Lower lobe of right lung (tissue), 2 donors: ENCODE data around the gene CCR3. TPM values are rescaled to one million over a fixed set of nuclear protein-coding genes. Genes with fewer than 3 reads are reported as not detected.

ENCODE experiments used
- ATAC-seq, 2 donors: fragments of 200-7000 bp; cut with Tn5 transposase; one replicate each; pipeline ENCODE4 v1.9.1; 2020 to 2022; ENCODE audit warnings: mild to moderate bottlenecking in 2 of 2, moderate library complexity in 2 of 2
- DNase-seq: peaks from one replicate; pipeline ENCODE4 v3.0.0-alpha.2; 2020
- H3K27ac ChIP-seq: fragments of 200-600 bp; one replicate; pipeline ENCODE4 v1.8.0; 2022
- H3K27me3 ChIP-seq: fragments of 200-600 bp; one replicate; pipeline ENCODE4 v1.8.0; 2022; ENCODE audit warnings: low read depth
- H3K36me3 ChIP-seq: fragments of 200-600 bp; one replicate; pipeline ENCODE4 v1.8.0; 2022; ENCODE audit warnings: mild to moderate bottlenecking
- H3K4me1 ChIP-seq: fragments of 200-600 bp; one replicate; pipeline ENCODE4 v1.8.0; 2022
- H3K4me3 ChIP-seq: fragments of 200-600 bp; one replicate; pipeline ENCODE4 v1.8.0; 2022; ENCODE audit warnings: mild to moderate bottlenecking
- H3K9me3 ChIP-seq: fragments of 200-600 bp; one replicate; pipeline ENCODE4 v1.8.0; 2022
- CTCF ChIP-seq: fragments of 200-600 bp; IDR thresholded peaks from one replicate; pipeline ENCODE4 v1.8.0; 2022; ENCODE audit warnings: antibody characterized with exemption, mild to moderate bottlenecking
- intact Hi-C: fragments of 100-400 bp; cut with DNase I; formaldehyde crosslinking; loops from one replicate; pipeline ENCODE4 v1.11.0; 2022
- total RNA-seq: library from RNA; stranded (reverse); fragmentation: NEBNext Ultra II Directional; extraction: Animal tissue kit (Norgen Biotek cat#: 25700); gene quantifications from one replicate; pipeline ENCODE4 v1.2.1, GENCODE V29; 2021
- donor health status: DM: no; HTN: yes; CAD: no; lungs with severe emphysema.

The CCR3 gene
- total RNA-seq, 1 donor from 2014 or later = not detected

DNA sequence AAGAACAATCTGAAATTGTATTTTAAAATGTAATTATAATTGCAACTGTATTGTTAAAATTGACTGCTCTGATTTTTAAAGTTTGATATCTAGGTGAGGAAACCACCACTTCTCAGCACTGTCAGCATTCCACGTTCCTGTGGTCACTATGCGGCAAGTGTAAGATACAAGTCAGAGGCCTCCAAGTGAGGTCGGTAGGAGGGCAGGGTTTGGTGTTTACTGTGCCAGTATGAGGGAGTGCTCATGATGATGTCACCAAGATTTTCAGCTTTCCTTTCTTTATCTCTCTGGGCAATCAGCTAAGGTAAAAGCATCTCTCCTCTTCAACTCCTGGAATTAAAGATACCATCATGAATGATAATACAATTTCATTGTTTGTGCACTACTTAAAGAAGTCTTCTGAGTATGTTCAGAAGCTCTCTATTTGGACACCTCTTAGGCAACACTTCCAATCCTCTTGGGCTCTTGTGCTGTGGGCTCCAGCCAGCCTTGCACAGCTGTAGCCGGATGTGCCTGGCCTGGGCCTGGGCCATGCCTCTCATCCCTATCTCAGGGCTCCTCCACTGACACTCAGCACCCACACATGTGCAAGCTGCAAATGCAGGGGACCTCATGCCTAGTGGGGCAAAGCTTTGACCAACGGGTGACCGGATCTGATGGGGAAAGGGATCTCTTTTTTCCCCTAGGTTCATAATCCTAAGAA, 42.9 kb downstream of the CCR3 start:
- Histone ChIP-seq H3K36me3 (no peaks in the 10 kb centered on the region), H3K9me3 (no peaks in the 10 kb centered on the region), H3K4me1 (peaks cover 26% of the 10 kb centered on the region), H3K4me3 (no peak overlapping the region), H3K27ac (no peak overlapping the region), H3K27me3 (no peaks in the 10 kb centered on the region)
- ATAC-seq (peak; percentile 49 to 56), DNase-seq (no peak)
- intact Hi-C loops = loop anchor here (10.0 kb wide), 1 partner anchor 80 kb away; no protein-coding TSS in a partner anchor
- no peak for TF ChIP-seq CTCF

- Histone ChIP-seq H3K4me3 (no peak overlapping the region), H3K27me3 (no peaks in the 10 kb centered on the region), H3K4me1 (peaks cover 20% of the 10 kb centered on the region), H3K9me3 (no peaks in the 10 kb centered on the region), H3K27ac (no peak overlapping the region), H3K36me3 (no peaks in the 10 kb centered on the region)
- ATAC-seq = no peak
- intact Hi-C loops = loop anchor here (10.0 kb wide), 1 partner anchor 79 kb away; no protein-coding TSS in a partner anchor
- no peak for DNase-seq
- no peak for TF ChIP-seq CTCF
Measured at GRCh38 chr3:46285931-46286619, 43.8 kb downstream of the CCR3 start.

GRCh38 chr3:46286947-46287565, 44.8 kb downstream of the CCR3 start:
- H3K27me3 ChIP-seq = no peaks in the 10 kb centered on the region
- intact Hi-C loops = loop anchor here (10.0 kb wide), 1 partner anchor 78 kb away; no protein-coding TSS in a partner anchor
- no peak for DNase-seq
- H3K9me3 ChIP-seq = no peaks in the 10 kb centered on the region
- H3K4me3 ChIP-seq = no peak overlapping the region
- ATAC-seq = no peak
- no peaks in the 10 kb centered on the region for H3K36me3 ChIP-seq
- no peak overlapping the region for H3K27ac ChIP-seq
- peaks cover 15% of the 10 kb centered on the region for H3K4me1 ChIP-seq
- no peak for TF ChIP-seq CTCF

GRCh38 chr3:46289551-46289950, 47.3 kb downstream of the CCR3 start:
- ATAC-seq = no peak

More at GRCh38 chr3:46289551-46289950, 47.3 kb downstream of the CCR3 start:
- no peaks in the 10 kb centered on the region for H3K36me3 ChIP-seq
- no peak for TF ChIP-seq CTCF
- H3K27me3 ChIP-seq = no peaks in the 10 kb centered on the region
- no peak for DNase-seq
- H3K4me1 ChIP-seq = no peaks in the 10 kb centered on the region
- H3K27ac ChIP-seq = no peak overlapping the region
- no peaks in the 10 kb centered on the region for H3K9me3 ChIP-seq
- H3K4me3 ChIP-seq = no peak overlapping the region
- intact Hi-C loops = loop anchor here (10.0 kb wide), 1 partner anchor 75 kb away; no protein-coding TSS in a partner anchor
